NCI-H1417 (cell line): Measurements from ENCODE around the gene EFNB2.
A peak's percentile ranks its signal among the peaks of the same experiment; 100 is the strongest.

Experiments
- DNase-seq, 3 experiments: peaks; one replicate each; lab custom pipeline; 2025; lab: John Stamatoyannopoulos, UW

EFNB2 gene

DNA sequence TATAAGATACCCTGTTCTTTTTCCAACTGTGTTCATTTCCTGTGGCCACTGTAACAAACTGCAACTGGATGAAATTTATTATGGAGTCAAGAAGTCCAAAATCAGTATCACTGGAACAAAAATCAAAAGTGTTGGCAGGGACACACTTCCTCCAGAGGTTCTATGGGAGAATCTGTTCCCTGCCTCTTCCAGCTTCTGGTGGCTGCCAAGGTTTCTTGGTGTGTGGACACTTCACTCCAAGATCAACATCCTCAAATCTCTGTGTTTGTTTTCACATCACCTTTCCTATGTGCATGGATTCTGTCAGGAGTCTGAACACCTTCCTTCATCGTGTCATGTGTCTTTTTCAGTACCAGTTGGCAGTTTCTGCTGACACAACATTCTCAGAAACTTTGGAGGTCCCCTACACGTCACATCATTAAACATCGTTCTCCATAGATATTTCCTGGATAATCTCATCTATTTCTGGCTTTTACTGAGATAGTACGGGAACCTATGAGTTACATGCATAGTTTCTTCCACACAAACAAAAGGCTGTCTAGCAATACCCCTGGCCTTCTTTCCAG lies 15.2 kb upstream of the EFNB2 start:
- no peak for DNase-seq

DNA sequence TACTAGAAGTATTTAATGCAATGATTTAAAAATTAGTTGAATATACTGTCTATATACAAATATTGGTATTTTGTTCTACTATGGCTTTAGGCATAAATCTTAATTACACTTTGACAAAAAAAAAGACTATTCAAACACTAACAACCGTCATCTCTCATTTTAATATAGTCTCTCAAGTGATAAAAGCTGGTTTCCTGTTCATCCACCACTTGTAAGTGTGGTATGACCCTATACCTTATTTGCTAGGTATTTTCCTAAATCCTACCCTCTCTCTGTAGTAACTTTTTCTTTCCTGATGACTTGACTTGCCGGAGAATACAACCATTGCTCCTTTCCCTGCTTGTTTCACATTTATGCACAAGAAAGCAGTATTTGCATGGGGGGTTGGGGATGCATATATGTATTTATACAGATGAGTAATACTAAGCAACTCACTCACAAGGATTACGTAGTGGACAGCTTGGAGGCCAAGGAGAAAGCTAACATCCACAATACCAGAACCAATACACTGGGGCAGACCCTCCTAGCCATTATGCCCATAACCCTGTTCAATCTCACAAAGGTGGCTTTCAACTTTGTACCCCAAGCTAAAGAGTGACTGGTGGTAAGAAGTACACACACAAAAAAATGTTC lies 12.7 kb upstream of the EFNB2 start:
- DNase-seq: no peak

DNA sequence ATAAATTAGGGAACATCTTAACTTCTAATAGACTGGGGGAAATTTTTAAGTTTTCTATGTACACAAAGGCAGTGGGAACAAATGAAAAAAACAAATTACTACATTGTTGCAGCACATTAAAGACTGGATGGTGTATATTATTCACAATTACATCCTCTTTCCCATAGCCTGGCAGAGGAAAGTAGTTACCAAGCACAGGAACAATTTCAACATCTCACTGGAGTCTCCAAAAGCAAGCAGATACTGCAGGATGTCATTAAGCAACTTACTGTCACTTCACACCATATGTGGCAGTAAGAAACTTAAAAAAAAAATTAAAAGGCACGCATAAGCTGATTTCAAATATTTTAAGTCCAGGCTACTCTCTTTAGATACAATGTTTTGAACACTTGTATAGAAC lies 6.4 kb upstream of the EFNB2 start:
- DNase-seq: no peak

DNA sequence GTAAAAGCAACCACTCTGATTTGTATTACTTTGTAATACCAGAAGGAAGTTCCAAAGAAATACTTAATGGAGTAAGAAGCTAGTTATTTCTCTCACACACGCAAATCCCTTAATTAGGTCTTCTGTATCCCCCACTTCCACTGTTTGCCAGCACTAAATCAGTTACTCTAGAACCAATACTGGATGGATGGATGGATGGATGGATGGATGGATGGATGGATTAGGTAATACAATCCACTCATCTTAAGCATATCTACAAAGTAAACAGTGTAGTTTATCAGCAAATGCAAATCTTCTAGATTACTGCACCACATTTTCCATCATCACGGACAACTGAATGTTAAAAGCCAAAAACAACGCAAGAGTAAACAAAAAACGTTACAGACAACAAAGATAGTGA lies 5.2 kb upstream of the EFNB2 start:
- no peak for DNase-seq

DNA sequence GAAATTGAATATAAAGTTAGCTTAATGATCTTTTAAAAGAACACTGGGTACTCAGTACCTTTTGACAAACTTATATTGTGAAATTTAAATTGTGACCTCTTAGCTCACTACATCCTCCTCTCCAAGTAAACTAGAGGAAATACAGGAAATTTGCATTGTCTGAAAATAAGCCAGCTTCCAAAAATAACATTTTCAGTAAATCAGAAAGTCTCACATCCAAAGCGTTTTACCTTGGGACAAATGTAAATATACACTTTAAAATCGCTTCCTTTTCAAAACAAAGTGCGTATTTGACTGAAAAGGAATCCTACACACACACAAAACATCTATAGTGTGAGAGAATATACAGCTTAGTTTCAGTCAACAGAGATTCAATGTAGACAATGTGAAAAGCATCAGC lies 2.1 kb upstream of the EFNB2 start:
- DNase-seq: no peak

DNA sequence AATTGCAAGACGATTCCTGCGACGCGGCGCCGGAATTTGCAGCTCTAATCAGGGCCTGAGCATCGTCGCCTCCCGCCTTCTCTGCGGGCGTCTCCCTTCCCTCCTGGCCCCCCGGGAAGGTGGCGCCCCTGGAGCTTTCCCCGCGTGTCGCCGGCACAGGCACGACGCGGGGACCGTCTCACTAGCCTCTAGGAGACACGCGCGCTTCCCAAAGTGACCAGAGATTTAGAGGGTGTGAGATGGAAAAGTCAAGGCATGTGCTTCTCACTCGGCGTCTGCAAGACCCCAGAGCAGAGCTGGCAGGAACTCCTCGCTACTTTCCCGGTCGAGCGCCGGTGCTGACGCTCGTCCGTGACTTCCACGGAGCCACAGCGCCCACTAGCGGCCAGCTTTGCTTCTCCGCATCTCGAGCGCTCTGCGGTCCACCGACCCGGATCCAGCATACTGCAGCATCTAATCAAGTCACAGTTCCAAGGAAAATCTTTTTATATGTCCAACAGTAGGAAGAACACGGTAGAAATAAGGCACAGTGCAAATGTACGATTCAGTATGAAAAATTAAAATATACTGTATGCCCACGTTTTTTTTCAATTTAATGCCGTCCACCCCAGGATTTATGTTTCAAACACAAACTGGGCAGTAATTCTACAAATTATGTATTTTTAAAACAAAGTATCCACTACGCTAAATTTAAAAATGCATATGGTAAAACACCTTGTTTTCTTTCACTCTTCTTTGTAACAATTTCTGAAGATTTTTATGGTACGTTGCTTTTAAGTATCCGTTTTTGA lies 977 bp upstream of the EFNB2 start:
- DNase-seq: peak; percentile 86 to 98 (median 93)

DNA sequence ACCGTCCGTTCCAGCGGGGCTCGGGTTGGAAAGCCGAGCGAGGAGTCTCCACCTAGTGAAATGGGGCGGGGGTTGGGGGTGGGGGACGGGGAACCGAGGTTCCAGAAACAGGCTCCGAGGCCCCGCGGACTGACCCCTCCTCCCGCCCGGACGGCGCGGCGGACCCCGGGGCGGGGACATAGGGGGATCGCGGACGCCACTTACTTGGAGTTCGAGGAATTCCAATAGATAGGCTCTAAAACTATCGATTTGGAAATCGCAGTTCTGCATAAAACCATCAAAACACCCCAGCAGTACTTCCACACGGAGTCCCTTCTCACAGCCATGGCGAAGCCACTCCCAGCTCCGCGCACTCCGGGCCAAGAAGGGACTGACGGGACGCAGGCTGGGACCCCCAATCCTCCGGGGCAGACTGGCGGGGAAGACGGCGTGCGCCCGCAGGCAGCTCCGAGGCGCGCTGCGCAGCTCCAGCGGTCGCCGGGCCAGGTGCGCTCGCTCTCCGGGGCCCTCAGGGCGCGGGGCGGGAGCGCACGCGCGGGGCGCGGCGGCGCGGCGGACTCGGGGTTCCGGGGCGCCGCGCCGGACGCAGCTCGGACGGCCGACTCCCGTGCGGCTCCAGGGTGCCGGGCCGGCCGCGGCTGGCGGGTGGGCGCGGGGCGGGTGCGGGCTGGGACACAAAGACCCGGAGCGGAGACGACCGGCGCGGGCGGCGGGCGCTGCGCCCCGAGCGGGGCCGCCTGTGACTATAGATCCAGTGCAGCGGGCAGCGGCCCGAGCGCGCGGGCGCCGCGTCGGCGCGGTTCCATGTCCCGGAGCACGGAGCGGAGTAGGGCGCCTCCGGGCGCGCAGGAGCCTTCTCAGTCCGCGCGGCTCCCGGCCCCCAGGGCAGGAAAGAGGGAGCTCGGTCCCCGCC lies 567 bp downstream of the EFNB2 start:
- peak; percentile 56 to 82 (median 68) for DNase-seq

DNA sequence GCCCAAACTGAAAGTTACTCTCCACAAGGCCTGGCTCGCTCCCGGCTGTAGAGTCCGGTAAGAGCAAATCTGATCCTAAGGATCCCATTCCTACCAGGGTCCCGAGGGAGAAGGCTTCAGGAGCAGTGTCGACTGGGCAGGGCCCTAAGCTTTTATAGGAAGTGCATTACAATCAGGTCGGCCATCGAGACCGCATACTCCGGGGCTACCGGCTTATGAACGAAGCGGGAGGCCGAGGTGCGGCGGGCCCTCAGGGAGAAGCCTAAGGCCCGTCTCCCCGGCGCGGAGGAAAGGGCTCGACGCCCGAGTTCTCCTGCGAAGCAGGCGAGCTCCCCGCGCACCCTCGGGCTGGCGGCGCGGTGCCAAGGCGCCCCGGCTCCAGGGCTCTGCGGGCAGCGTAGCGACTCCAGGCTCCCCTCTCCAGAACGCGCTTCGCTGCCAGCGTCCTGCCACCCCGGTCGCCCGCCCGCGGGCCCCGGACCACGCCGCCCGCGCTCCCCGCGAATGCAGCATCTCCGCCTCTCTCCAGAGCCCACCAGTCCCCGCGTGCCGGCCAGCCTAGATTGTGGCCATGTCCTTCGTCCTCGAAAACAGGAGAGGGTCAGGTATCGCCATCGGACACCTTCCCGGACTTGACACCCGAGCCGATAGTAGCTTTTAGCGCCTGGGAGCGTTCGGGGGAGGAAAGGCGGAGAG lies 1.4 kb downstream of the EFNB2 start:
- peak; percentile 60 to 75 (median 74) for DNase-seq

DNA sequence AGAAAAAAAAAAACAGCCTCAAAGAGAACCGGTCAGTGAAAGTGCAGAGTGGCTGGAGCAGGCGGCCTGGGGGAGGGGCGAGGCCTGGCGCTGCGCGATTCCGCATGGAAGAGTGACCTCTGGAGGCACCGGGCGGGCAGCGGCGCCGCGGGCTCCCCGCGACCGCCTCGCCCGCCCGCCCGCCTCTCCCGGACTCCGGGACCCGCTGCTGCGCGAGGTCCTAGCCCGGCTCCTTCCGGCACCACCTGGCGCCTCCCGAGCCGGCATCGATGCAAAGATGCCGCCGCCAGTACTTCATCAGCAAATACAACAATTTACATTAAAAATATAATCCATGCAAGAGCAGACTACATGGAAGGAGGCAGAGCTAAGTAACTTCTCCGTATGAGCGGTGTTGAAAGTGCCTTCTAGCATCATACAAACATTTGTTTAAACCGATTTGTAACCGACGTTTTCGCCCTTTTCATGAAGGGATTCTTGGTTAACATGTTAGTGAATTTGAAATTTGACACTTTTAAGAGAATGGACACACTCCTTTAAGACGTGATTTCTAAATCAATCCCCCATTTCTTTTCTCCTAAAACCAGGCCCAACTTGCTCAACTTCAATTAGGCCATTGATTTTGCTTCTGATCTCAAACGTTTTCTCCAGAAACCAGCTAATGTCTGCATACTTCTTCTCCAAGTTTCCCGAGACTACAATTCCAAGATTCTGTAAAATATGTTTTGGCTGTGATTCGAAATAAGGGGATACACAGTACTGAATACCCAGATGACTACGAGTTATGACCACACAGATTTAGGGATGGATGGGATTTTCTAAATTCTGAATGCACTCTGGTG lies 2.1 kb downstream of the EFNB2 start:
- DNase-seq: peak; percentile 82 to 90 (median 86)

DNA sequence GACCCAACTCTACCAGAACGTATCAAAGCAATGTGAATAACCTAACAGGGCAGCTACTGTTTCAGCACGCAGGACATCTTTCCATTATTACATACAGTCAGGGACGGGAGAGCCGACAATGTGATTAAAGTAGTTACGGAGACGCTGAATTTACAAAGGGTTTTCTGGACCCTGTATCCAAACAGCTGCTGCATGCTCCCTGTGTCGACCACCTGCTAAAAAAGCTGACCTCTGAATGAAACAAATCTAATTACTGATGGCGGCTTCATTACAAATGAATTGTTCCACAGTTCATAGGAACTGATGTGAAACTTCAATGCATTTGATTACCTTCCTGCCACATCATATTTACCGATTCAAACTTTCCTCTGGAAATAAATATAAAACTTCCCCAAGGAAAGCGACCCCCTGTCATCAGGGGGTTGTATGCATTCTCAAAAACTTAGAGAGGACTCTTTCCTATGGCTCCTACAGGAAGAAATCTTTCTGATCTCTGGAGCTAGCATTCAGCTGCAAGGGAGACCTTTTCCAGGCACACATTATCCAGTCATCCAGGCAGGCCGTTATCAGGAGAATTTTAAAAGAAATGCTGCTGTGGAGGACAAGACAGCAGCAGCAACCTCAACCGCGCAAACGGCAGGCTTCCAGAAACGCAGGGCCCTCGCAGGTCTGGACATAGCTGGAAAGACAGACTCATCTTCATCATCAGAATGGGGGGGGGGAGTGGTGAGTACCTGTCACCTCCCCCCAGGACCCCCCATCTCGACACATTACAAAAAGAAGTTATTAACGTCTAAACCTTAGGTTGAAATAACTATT lies 3.1 kb downstream of the EFNB2 start:
- DNase-seq: peak in 1 of 3 experiments; percentile 37

DNA sequence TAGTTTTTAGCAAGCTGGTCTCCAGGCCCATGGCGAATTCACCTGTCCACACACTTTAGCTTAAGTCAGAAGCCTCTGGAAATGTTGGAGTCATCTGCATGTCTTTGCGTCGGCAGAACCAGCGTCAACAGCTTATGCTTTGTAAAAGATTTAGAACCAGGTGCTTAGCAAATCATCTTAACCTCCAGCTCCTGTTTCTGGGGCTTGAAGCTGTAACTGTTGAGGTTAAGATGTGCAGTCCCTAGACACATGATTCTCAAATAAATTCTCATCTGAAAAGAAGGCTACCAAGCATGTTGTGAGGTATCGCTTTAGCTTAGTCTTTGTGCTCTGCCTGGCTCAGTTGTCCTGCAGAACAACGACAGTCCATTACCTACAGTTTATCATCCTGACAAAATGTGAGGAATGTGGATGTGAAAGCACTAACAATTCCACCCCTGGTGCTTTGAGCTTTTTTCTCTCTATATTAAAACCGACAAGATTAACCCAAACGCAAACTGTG lies 4.4 kb downstream of the EFNB2 start:
- DNase-seq: peak in 1 of 3 experiments; percentile 52

DNA sequence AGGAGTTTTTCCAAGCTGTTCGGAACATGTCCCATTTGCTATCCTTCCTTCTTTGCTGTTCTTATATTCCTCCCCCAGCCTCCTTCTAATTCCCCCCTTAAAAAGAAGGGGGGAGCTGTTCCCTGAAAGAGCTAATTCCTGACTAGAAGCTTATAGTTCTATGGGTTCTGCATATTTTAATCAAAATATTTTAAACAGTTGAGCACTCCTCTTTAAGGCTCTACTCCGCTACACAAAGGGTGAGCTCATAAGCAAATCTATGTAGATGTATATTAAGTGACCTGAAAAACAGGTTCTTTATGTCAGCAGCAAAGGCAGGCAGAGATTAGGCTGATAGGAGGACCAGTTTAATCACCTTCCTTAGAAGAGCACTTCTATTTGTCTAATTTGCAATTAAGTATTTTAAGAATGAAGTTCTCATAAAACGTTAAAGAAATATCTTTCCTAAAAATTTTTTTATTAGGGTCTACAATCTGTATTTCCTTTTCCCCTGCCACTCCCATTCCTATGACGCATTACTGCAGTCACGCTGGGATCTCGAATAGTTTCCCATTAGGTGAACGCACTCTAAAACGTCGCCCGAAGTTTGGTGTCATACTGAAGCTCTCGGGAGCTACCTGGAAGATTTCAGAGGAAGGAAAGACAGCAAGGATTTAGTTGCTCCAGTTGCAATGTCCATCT lies 5.2 kb downstream of the EFNB2 start:
- DNase-seq: peak in 1 of 3 experiments; percentile 24

DNA sequence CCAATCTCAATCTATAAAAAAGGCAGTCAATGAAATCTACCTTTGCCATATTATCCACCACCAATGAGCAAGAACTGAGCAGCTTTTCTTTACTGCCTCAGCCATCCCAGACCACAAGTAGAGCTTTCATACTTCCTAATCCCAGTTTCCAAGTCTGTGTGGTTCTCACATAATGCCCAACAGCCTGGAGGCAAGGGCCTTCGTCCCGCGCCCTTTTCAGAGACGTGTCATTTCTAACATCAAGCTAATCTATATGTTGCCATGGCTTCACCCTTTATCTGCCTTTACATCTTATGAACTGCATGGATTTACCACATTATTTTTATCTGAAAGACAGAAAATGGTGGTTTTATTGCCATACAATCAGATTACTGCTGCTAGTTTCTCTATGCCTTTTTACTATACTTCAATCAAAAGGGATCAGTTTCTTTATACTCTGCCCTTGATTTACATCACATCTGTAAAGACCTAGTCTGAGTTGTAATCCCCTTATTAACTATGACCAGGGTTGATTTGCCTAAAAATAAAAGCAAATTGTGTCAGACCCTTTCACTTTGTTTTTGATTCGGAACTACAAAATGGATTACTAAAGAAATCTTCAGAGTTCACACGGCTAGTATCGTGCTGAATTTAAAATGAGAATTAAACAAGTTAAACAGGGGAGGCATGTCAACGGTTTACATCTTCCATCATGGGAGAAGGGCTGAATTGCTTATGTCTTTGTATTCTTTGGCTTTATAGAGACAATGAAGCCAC lies 5.9 kb downstream of the EFNB2 start:
- no peak for DNase-seq

DNA sequence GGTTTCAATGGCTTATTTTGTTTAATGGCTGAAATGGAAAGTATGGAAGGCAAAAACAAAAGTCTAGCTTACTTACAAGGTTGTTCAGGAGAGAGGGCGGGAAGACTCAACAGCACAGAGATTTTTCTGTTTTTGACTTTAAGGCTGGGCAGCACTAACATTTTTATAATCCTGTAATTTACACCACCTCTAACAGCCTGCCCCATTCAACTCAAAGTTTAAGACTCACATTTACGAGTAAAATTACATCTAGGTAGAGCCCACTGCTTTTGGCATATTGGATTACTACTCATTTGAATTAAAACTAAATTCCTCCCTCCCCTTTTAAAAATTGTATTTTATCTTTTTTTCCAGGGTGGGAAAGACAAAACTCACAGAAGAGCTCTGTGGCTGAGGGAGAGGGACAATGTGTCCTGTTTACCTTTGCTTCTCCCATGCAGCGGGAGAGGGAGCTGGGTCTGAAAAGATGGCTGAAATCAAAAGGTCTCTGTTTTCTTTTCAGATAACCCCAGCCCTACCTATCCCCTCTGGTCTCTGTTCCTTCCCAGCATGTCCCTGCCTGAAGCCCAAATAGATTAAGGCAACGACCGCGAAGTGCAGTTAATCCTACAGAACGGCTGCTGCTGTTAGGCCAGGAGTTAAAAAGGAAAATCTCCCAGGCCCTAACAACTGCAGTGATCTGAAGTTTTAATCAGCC lies 6.6 kb downstream of the EFNB2 start:
- DNase-seq: no peak

DNA sequence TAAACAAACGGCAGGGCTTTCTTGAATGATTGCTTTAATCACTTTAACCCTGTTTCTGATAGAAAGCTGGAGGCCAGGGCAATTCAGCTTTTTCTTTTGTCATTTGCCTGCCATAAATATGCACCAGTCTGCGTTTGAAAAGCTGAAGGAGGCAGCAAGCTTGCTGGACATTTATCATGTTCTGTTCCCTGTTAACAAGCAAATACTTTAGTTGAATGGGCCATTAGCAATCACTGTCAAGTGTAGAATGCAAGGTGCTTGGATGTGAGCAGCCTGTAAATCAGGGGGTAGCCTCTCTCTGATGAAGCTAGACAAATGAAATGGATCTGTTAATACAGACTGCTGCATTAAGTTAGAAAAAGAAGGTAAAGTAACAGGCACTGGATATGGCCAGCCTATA lies 7.6 kb downstream of the EFNB2 start:
- peak; percentile 28 to 87 (median 81) for DNase-seq

DNA sequence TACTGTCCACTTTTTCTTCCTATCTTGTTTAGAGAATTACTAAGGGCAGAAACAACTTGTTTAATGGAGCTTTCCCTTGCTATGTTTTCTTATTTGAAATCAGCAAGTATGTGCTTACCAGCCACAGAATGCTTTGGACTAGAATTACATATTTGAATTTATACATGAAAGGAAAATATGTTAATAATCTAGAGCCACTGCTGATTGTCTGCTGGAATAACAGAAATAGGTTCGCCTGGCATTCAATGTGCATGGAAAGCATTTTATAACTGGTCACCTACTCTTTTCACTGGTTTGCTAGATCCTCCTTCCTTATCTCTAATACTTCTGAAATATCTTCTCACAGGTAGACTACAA lies 8.0 kb downstream of the EFNB2 start:
- no peak for DNase-seq

DNA sequence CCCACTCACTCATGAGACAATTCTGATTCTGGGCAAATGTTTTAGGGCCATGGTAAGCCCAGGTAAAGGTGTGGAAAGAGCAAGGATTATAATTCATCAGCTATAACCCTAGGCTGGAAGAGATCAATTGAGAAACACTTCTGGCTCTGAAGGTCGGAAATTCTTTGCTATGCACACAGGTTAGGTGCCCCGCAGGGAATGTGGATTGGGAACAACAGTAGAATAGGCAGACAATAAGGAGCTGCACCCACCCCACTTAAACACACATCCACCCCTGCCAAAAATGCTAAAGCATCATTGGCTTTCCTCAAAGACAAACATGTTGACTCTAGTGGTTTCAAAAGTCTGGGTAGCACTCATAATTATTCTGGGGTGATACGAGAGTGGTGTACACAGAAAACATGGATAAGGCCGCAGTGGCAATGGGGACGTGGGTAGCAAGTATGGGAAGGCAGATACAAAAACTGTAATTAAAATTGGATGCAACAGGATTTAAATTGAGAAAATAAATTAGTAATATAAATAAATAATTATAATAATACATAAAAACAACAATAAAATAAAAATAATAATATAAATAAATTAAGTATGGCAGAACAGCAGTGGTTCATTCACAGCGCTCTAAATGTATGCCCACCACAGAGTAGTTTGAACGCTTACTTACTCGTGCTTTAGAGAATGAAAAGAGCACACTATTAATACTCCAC lies 8.6 kb downstream of the EFNB2 start:
- no peak for DNase-seq
